ENCODE data around the gene OMP.

The OMP gene

GRCh38 chr11:77104727-77105126 lies 2.1 kb downstream of the OMP start:
- DNase-seq (ENCODE audit: low spot score), result no peak

GRCh38 chr11:77106321-77106720 lies 3.7 kb downstream of the OMP start:
- peak; percentile 24 for DNase-seq (ENCODE audit: low spot score)

- DNase-seq (ENCODE audit: low spot score), result no peak
These were observed 4.1 kb downstream of the OMP start for GRCh38 chr11:77106759-77107158.

- peak; percentile 96 for DNase-seq (ENCODE audit: low spot score)
These were observed 5.3 kb downstream of the OMP start for GRCh38 chr11:77107950-77108349.

GRCh38 chr11:77108436-77108835 lies 5.8 kb downstream of the OMP start:
- DNase-seq (ENCODE audit: low spot score), result no peak

GRCh38 chr11:77109236-77110019 lies 6.8 kb downstream of the OMP start:
- DNase-seq (ENCODE audit: low spot score), result peak; percentile 57

- no peak for DNase-seq (ENCODE audit: low spot score)
These were observed 8.2 kb downstream of the OMP start for GRCh38 chr11:77110836-77111235.

- peak; percentile 24 for DNase-seq (ENCODE audit: low spot score)
These were observed 8.6 kb downstream of the OMP start for GRCh38 chr11:77111277-77111676.

GRCh38 chr11:77111946-77112345 lies 9.3 kb downstream of the OMP start:
- DNase-seq (ENCODE audit: low spot score), result no peak

- DNase-seq (ENCODE audit: low spot score), result no peak
These were observed 10.2 kb downstream of the OMP start for GRCh38 chr11:77112641-77113381.

- peak; percentile 41 for DNase-seq (ENCODE audit: low spot score)
These were observed 10.9 kb downstream of the OMP start for GRCh38 chr11:77113382-77114088.

GRCh38 chr11:77114089-77114463 lies 11.4 kb downstream of the OMP start:
- no peak for DNase-seq (ENCODE audit: low spot score)

- no peak for DNase-seq (ENCODE audit: low spot score)
These were observed 12.6 kb downstream of the OMP start for GRCh38 chr11:77115181-77115611.

GRCh38 chr11:77115956-77116355 lies 13.3 kb downstream of the OMP start:
- no peak for DNase-seq (ENCODE audit: low spot score)

- no peak for DNase-seq (ENCODE audit: low spot score)
These were observed 14.9 kb downstream of the OMP start for GRCh38 chr11:77117492-77117891.

- DNase-seq (ENCODE audit: low spot score), result no peak
These were observed 15.4 kb downstream of the OMP start for GRCh38 chr11:77118086-77118485.

GRCh38 chr11:77118971-77119370 lies 16.3 kb downstream of the OMP start:
- DNase-seq (ENCODE audit: low spot score), result no peak

GRCh38 chr11:77119531-77119936 lies 16.9 kb downstream of the OMP start:
- DNase-seq (ENCODE audit: low spot score), result no peak

GRCh38 chr11:77120571-77120970 lies 17.9 kb downstream of the OMP start:
- no peak for DNase-seq (ENCODE audit: low spot score)

- DNase-seq (ENCODE audit: low spot score), result no peak
These were observed 18.5 kb downstream of the OMP start for GRCh38 chr11:77121096-77121640.

GRCh38 chr11:77121876-77122575 lies 19.4 kb downstream of the OMP start:
- DNase-seq (ENCODE audit: low spot score), result no peak
